Activated CD8-positive, alpha-beta memory T cell treated with anti-CD3 and anti-CD28 coated beads for 48 hours (primary cell): ENCODE results near the gene MAK.
"Not testable (repeated sequence)": the region's sequence is repeated elsewhere in the genome, so short reads cannot be mapped to it uniquely, and the experiment has no call there.

Source experiments
- DNase-seq, 3 experiments: peaks; one replicate each; pipeline ENCODE4 v3.0.0-alpha.2; 2020; ENCODE audit warnings: low read depth in 2 of 3, low spot score in 2 of 3

MAK gene

GRCh38 chr6:10853849-10854300 is 15.5 kb upstream of the MAK start:
- DNase-seq = not testable (repeated sequence)

GRCh38 chr6:10852361-10852960 is 14.1 kb upstream of the MAK start:
- no peak for DNase-seq

- no peak for DNase-seq
These were observed 12.4 kb upstream of the MAK start for GRCh38 chr6:10850728-10851127.

- no peak for DNase-seq
These were observed 11.6 kb upstream of the MAK start for GRCh38 chr6:10849901-10850300.

- DNase-seq = no peak
These were observed 9.3 kb upstream of the MAK start for GRCh38 chr6:10847684-10848083.

GRCh38 chr6:10843554-10843953 is 5.2 kb upstream of the MAK start:
- DNase-seq = no peak

- peak in 2 of 3 experiments; percentile 1 to 8 for DNase-seq
These were observed 525 bp upstream of the MAK start for GRCh38 chr6:10838794-10839333.

GRCh38 chr6:10837622-10837994 is 731 bp downstream of the MAK start:
- DNase-seq = peak in 2 of 3 experiments; percentile 2 to 15

- no peak for DNase-seq
These were observed 1.2 kb downstream of the MAK start for GRCh38 chr6:10837009-10837621.

GRCh38 chr6:10834823-10835222 is 3.5 kb downstream of the MAK start:
- DNase-seq = no peak

GRCh38 chr6:10831609-10832008 is 6.7 kb downstream of the MAK start:
- no peak for DNase-seq

- DNase-seq = no peak
These were observed 13.5 kb downstream of the MAK start for GRCh38 chr6:10824819-10825218.

GRCh38 chr6:10824297-10824696 is 14.0 kb downstream of the MAK start:
- DNase-seq = no peak

- not testable (repeated sequence) for DNase-seq
These were observed 24.2 kb downstream of the MAK start for GRCh38 chr6:10814176-10814575.

- no peak for DNase-seq
These were observed 29.2 kb downstream of the MAK start for GRCh38 chr6:10809098-10809497.

- DNase-seq = no peak
These were observed 30.0 kb downstream of the MAK start for GRCh38 chr6:10808376-10808775.

- peak in 2 of 3 experiments; percentile 14 to 34 for DNase-seq
These were observed 37.0 kb downstream of the MAK start for GRCh38 chr6:10801224-10801848.

- no peak for DNase-seq
These were observed 37.5 kb downstream of the MAK start for GRCh38 chr6:10800810-10801209.

GRCh38 chr6:10794239-10794638 is 44.1 kb downstream of the MAK start:
- DNase-seq = no peak

- DNase-seq = no peak
These were observed 44.6 kb downstream of the MAK start for GRCh38 chr6:10793695-10794094.

GRCh38 chr6:10793035-10793434 is 45.3 kb downstream of the MAK start:
- DNase-seq = no peak

- DNase-seq = no peak
These were observed 46.2 kb downstream of the MAK start for GRCh38 chr6:10792101-10792500.
